ENCODE results near the gene SOX5. TPM values are rescaled to one million over a fixed set of nuclear protein-coding genes. Genes with fewer than 3 reads are reported as not detected.
"Not testable (repeated sequence)": the region's sequence is repeated elsewhere in the genome, so short reads cannot be mapped to it uniquely, and the experiment has no call there.

SOX5 gene
- total and polyA plus RNA-seq, 5 donors, result 1.9 to 14.3 (median 10.0) TPM

DNA sequence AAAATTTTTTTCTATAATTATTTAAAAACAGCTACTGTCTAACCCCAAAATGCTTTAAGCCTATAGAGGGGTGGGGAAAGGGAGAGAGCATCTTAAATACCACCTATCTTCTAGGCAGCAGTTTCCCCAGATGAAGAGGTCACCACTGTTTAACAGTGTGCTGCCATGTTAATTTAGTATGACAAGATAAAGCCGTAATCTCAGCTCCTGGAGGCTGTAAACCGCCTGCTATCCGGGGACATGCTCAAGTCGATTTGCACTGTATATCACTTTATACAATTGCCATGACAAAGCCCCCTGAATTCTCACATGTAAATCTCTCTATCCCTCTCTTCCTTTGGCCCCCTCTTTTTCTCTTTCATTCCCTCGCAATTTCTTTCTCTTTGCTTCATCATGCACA is 68.5 kb downstream of the SOX5 start:
- 70% methylated on average over 5 of the region's 5 CpGs for WGBS
- no peaks in the 10 kb centered on the region for H3K27me3 ChIP-seq (ENCODE audit: control insufficient read depth, insufficient read depth)
- no peak for ATAC-seq
- intact Hi-C loops (cut with DNase I), result no loop called here
- no peaks in the 10 kb centered on the region for H3K4me1 ChIP-seq (ENCODE audit: control insufficient read depth, insufficient read depth, low read length)
- DNase-seq, result no peak
- H3K9me3 ChIP-seq (ENCODE audit: control insufficient read depth, low read length), result no peaks in the 10 kb centered on the region
- no peak overlapping the region for H3K4me3 ChIP-seq (ENCODE audit: low read length)
- H3K27ac ChIP-seq (ENCODE audit: low read length), result no peak overlapping the region

DNA sequence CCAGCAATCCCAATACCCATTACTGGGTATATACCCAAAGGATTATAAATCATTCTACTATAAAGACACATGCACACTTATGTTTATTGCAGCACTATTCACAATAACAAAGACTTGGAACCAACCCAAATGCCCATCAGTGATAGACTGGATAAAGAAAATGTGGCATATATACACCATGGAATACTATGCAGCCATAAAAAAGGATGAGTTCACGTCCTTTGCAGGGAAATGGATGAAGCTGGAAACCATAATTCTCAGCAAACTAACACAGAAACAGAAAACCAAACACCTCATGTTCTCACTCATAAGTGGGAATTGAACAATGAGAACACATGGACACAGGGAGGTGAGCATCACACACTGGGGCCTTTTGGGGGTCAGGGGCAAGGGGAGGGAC is 72.9 kb downstream of the SOX5 start:
- H3K27ac ChIP-seq (ENCODE audit: low read length); H3K4me1 ChIP-seq (ENCODE audit: control insufficient read depth, insufficient read depth, low read length); ATAC-seq; H3K9me3 ChIP-seq (ENCODE audit: control insufficient read depth, low read length); intact Hi-C loops (cut with DNase I); H3K27me3 ChIP-seq (ENCODE audit: control insufficient read depth, insufficient read depth); DNase-seq; H3K4me3 ChIP-seq (ENCODE audit: low read length): not testable (repeated sequence)
- 88% methylated on average over 1 of the region's 1 CpG for WGBS

DNA sequence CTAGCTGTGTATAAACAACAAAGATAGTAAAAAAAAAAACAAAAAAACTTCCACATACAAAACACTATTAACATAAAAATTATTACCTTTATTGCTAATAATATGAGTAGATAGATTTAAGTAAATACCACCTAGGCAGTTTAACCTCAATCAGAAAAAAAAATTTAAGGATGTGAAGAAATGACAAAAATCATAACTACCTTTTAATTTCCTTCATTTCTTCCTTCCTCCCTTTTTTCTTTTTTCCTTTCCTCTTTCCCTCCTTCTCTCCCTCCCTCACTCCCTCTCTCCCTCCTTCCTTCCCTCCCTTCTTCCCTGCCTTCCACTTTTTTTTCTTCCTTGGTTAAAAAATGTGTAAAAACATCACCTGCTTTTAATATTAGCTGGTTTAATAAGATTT is 81.7 kb downstream of the SOX5 start:
- no peak overlapping the region for H3K27ac ChIP-seq (ENCODE audit: low read length)
- intact Hi-C loops (cut with DNase I), result no loop called here

DNA sequence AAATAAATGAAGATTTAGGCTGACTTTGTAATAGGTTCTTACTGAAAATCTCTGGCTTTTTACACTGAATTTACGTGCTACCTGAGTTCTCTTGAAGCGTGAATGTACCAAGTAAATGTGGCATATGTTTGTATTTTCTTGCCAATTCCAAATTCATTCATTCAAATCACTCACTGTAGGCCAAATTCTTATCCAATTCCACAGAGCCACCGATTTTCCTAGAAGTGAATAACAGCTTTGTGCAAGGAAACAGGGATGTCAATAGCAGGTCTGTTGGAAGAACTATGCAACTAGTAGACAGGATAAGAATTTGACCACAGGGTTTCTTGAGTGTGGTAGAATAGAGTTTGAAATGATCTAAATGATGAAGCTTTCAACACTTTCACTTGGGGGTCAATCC is 86.8 kb downstream of the SOX5 start:
- no peak for ATAC-seq
- no peak overlapping the region for H3K27ac ChIP-seq (ENCODE audit: low read length)
- WGBS, result 88% methylated on average over 3 of the region's 3 CpGs
- H3K4me3 ChIP-seq (ENCODE audit: low read length), result no peak overlapping the region
- H3K9me3 ChIP-seq (ENCODE audit: control insufficient read depth, low read length), result no peaks in the 10 kb centered on the region
- H3K4me1 ChIP-seq (ENCODE audit: control insufficient read depth, insufficient read depth, low read length), result no peaks in the 10 kb centered on the region
- H3K27me3 ChIP-seq (ENCODE audit: control insufficient read depth, insufficient read depth), result no peaks in the 10 kb centered on the region
- DNase-seq, result no peak
- intact Hi-C loops (cut with DNase I), result no loop called here

More for the DNA sequence above, 81.7 kb downstream of the SOX5 start:
- H3K27me3 ChIP-seq (ENCODE audit: control insufficient read depth, insufficient read depth), result no peaks in the 10 kb centered on the region
- no peaks in the 10 kb centered on the region for H3K9me3 ChIP-seq (ENCODE audit: control insufficient read depth, low read length)
- H3K4me1 ChIP-seq (ENCODE audit: control insufficient read depth, insufficient read depth, low read length), result no peaks in the 10 kb centered on the region
- no peak for DNase-seq
- no peak overlapping the region for H3K4me3 ChIP-seq (ENCODE audit: low read length)
- ATAC-seq, result no peak

DNA sequence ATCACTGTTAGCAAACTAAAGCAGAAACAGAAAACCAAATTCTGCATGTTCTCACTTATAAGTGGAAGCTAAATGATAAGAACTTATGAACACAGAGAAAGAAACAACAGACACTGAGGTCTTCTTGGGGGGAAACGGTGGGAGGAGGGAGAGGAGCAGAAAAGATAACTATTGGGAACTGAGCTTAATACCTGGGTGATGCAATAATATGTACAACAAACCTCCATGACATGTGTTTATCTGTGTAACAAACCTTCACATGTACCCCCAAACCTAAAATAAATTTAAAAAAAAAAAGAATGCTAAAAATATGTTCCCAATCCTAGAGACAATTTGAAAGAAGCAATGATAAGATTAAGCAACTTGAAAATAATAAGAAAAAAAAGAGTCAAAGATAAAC is 89.5 kb downstream of the SOX5 start:
- Histone ChIP-seq H3K9me3 (ENCODE audit: control insufficient read depth, low read length) (no peaks in the 10 kb centered on the region), H3K4me1 (ENCODE audit: control insufficient read depth, insufficient read depth, low read length) (no peaks in the 10 kb centered on the region), H3K27ac (ENCODE audit: low read length) (no peak overlapping the region), H3K4me3 (ENCODE audit: low read length) (no peak overlapping the region), H3K27me3 (ENCODE audit: control insufficient read depth, insufficient read depth) (no peaks in the 10 kb centered on the region)
- ATAC-seq (no peak), DNase-seq (no peak)
- intact Hi-C loops (cut with DNase I), result no loop called here
- 80% methylated on average over 1 of the region's 1 CpG for WGBS

DNA sequence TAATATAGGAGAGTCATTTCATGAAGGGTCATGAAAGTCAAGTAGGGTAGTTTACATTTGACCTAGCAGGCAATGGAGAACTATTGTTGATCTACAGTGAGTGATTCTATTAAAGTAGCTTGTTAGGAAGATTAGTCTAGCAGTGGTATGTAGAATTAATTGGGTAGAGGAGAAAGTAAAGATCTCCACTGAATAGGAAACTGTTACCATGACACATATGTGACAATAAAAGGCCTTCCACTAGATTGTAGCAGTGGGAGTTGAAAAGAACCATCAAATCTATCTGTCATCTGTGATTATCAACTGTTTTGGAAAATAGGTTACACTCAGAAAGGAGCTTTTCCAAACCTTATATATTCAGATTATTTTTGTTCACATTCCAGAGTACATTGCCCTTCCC is 92.3 kb downstream of the SOX5 start:
- no peaks in the 10 kb centered on the region for H3K27me3 ChIP-seq (ENCODE audit: control insufficient read depth, insufficient read depth)
- no peaks in the 10 kb centered on the region for H3K4me1 ChIP-seq (ENCODE audit: control insufficient read depth, insufficient read depth, low read length)
- DNase-seq (no peak), ATAC-seq (no peak)
- H3K27ac ChIP-seq (ENCODE audit: low read length), result no peak overlapping the region
- intact Hi-C loops (cut with DNase I), result no loop called here
- H3K4me3 ChIP-seq (ENCODE audit: low read length), result no peak overlapping the region
- no peaks in the 10 kb centered on the region for H3K9me3 ChIP-seq (ENCODE audit: control insufficient read depth, low read length)

DNA sequence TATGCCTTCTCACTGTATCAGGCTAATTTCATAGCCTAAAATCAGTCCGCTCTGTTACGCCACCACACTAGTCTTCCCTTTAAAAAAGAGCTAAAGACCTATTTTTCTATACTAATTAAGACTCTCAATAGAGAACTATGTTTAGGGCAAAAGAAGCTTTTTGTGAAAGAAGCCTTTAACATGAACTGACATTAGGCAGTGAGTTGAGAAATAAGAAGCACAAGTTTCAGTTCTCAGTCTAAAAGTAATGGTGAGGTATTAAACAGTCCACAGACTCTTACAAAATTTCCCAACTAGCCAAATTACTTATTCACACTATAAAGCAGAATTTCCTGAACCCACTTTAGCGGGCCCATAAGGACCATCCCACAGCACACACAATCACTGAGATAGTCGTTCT is 93.7 kb downstream of the SOX5 start:
- H3K9me3 ChIP-seq (ENCODE audit: control insufficient read depth, low read length), result no peaks in the 10 kb centered on the region
- intact Hi-C loops (cut with DNase I), result no loop called here
- no peaks in the 10 kb centered on the region for H3K4me1 ChIP-seq (ENCODE audit: control insufficient read depth, insufficient read depth, low read length)
- no peak overlapping the region for H3K27ac ChIP-seq (ENCODE audit: low read length)
- no peaks in the 10 kb centered on the region for H3K27me3 ChIP-seq (ENCODE audit: control insufficient read depth, insufficient read depth)
- no peak overlapping the region for H3K4me3 ChIP-seq (ENCODE audit: low read length)
- DNase-seq, result no peak
- 69% methylated on average over 4 of the region's 4 CpGs for WGBS
- ATAC-seq, result no peak

DNA sequence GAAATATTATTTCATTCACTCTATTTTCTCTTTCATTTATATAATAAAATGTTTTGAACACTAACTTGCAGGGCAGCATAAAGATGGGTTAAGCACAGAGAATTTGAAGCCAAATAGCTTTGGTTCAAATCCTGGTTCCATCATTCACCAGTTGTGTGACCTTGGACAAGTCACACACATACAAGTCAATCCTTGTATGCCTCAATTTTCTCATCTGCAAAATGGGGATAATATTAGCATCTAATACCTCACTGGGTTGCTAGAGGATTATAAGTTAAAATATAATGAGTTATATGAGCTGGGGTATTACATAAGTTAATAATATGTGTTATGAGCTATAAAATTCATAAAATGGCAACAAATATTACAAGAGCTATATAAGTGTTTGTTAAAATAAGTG is 94.9 kb downstream of the SOX5 start:
- DNase-seq, result no peak
- no peaks in the 10 kb centered on the region for H3K4me1 ChIP-seq (ENCODE audit: control insufficient read depth, insufficient read depth, low read length)
- H3K9me3 ChIP-seq (ENCODE audit: control insufficient read depth, low read length), result no peaks in the 10 kb centered on the region
- no peaks in the 10 kb centered on the region for H3K27me3 ChIP-seq (ENCODE audit: control insufficient read depth, insufficient read depth)
- no peak overlapping the region for H3K4me3 ChIP-seq (ENCODE audit: low read length)
- intact Hi-C loops (cut with DNase I), result no loop called here
- no peak for ATAC-seq
- H3K27ac ChIP-seq (ENCODE audit: low read length), result no peak overlapping the region

DNA sequence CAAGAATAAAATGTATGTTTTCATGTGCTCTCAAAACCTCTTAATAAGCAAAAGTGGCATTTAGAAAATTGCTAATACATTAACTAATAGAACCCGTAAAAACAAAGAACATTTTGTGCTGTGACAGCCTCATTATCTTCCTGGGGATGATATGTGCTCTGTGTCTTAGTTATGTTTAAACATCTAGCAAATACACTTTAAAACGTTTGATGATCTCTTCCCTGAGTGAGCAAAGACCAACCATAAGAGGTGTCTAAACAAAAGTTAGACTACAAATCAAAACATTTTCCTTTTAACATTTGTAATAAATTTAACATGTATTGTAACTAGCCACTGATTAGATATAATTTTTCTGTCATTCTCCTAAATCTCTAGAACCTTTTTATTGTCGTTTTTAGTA is 95.8 kb downstream of the SOX5 start:
- no peak for DNase-seq

DNA sequence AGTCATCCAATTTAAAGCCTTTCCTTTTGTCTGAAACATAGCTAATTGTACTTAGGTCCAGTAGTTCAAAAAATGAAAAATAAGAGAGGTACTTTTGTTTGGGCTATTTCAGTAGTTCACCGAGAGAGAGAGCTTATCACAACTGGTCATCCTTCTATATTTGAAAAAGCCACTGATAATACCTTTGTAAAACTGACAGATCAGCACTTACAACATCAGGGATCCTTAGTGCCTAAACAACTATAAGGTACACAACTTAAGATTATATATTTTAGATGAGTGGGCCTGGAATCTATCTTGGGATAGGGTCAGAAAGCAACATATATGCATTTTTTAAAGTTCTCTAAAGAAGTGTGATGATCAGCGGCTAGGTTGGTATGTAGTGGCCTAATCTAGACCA is 97.9 kb downstream of the SOX5 start:
- H3K27me3 ChIP-seq (ENCODE audit: control insufficient read depth, insufficient read depth), result no peaks in the 10 kb centered on the region
- H3K27ac ChIP-seq (ENCODE audit: low read length), result no peak overlapping the region
- H3K9me3 ChIP-seq (ENCODE audit: control insufficient read depth, low read length), result no peaks in the 10 kb centered on the region
- no peaks in the 10 kb centered on the region for H3K4me1 ChIP-seq (ENCODE audit: control insufficient read depth, insufficient read depth, low read length)
- ATAC-seq (no peak), DNase-seq (no peak)
- intact Hi-C loops (cut with DNase I), result no loop called here
- H3K4me3 ChIP-seq (ENCODE audit: low read length), result no peak overlapping the region
- WGBS, result 80% methylated on average over 2 of the region's 2 CpGs

More for the DNA sequence above, 95.8 kb downstream of the SOX5 start:
- H3K9me3 ChIP-seq (ENCODE audit: control insufficient read depth, low read length), result no peaks in the 10 kb centered on the region
- WGBS, result 54% methylated on average over 3 of the region's 3 CpGs
- ATAC-seq, result no peak
- H3K4me3 ChIP-seq (ENCODE audit: low read length), result no peak overlapping the region
- intact Hi-C loops (cut with DNase I), result no loop called here
- no peaks in the 10 kb centered on the region for H3K4me1 ChIP-seq (ENCODE audit: control insufficient read depth, insufficient read depth, low read length)
- no peaks in the 10 kb centered on the region for H3K27me3 ChIP-seq (ENCODE audit: control insufficient read depth, insufficient read depth)
- H3K27ac ChIP-seq (ENCODE audit: low read length), result no peak overlapping the region

DNA sequence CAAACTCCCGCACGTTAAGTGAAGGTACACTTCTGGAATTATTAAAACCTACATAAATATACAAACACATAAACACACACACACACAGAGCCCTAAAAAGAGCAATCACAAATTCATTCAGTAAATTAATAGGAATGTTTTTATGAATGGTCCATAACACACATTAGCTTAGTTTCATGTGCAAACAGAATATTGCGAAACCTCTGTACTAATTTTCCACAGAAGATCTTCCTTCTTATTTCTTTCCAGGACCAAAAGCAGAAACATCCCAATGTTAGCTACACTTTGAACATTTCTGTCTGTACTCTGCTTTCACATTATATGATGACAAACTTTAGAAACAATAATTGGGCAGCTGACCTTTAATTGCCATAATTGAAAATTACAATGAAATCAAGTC is 101.6 kb downstream of the SOX5 start:
- intact Hi-C loops (cut with DNase I), result no loop called here
- 93% methylated on average over 3 of the region's 3 CpGs for WGBS
- Histone ChIP-seq H3K27ac (ENCODE audit: low read length) (no peak overlapping the region), H3K9me3 (ENCODE audit: control insufficient read depth, low read length) (no peaks in the 10 kb centered on the region), H3K4me1 (ENCODE audit: control insufficient read depth, insufficient read depth, low read length) (no peaks in the 10 kb centered on the region), H3K27me3 (ENCODE audit: control insufficient read depth, insufficient read depth) (no peaks in the 10 kb centered on the region), H3K4me3 (ENCODE audit: low read length) (no peak overlapping the region)
- ATAC-seq, result no peak
- DNase-seq, result no peak

DNA sequence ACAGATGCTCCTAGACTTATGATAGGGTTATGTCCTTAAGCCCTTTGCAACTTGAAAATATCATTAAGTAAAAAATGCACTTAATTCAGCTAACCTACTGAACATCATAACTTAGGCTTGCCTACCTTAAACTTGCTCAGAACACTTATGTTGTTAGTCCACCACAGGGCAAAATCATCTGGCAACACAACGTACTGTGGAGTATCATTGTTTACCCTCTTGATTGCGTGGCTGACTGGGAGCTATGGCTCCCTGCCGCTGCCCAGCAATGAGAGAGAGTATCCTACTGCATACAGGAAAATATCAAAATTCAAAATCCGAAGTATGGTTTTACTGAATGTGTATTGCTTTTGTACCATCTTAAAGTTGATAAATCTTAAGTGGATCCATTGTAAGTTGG is 105.5 kb downstream of the SOX5 start:
- no peak for ATAC-seq
- Histone ChIP-seq H3K27me3 (ENCODE audit: control insufficient read depth, insufficient read depth) (no peaks in the 10 kb centered on the region), H3K27ac (ENCODE audit: low read length) (no peak overlapping the region), H3K9me3 (ENCODE audit: control insufficient read depth, low read length) (no peaks in the 10 kb centered on the region), H3K4me3 (ENCODE audit: low read length) (no peak overlapping the region), H3K4me1 (ENCODE audit: control insufficient read depth, insufficient read depth, low read length) (no peaks in the 10 kb centered on the region)
- DNase-seq, result no peak
- intact Hi-C loops (cut with DNase I), result no loop called here
- 91% methylated on average over 4 of the region's 4 CpGs for WGBS

Measured in right cardiac atrium (tissue), 5 donors.